Spleen (tissue), 11 donors: ENCODE results near the gene PKN1. TPM values are rescaled to one million over a fixed set of nuclear protein-coding genes. Genes with fewer than 3 reads are reported as not detected.

Experiments
- DNase-seq: peaks from one replicate; pipeline ENCODE4 v3.0.0-alpha.2; 2020
- H3K27ac ChIP-seq, 8 donors: fragments of 200-600 bp; sonication (generic) in 7 of 8; 1 replicate in 4 of 8; 2 replicates in 4 of 8; pipeline versions ENCODE4 v1.5.0 to v1.8.0; 2016 to 2021; ENCODE audit warnings: inconsistent platforms in 4 of 8, mild to moderate bottlenecking in 4 of 8, moderate library complexity in 1 of 8
- H3K27me3 ChIP-seq, 7 donors: fragments of 200-600 bp; sonication (generic) in 6 of 7; replicated peaks in 1 of 7; 1 replicate in 4 of 7; 2 replicates in 3 of 7; pipeline versions ENCODE4 v1.5.0 to v1.8.0; 2016 to 2021; ENCODE audit warnings: inconsistent platforms in 3 of 7, mild to moderate bottlenecking in 1 of 7
- H3K36me3 ChIP-seq, 6 donors: fragments of 200-600 bp; sonication (generic) in 5 of 6; 1 replicate in 4 of 6; 2 replicates in 2 of 6; pipeline versions ENCODE4 v1.5.0 to v1.8.0; 2016 to 2021; ENCODE audit warnings: inconsistent platforms in 2 of 6
- H3K4me1 ChIP-seq, 6 donors: fragments of 200-600 bp; sonication (generic) in 5 of 6; 1 replicate in 3 of 6; 2 replicates in 3 of 6; pipeline versions ENCODE4 v1.5.0 to v1.8.0; 2016 to 2021; ENCODE audit warnings: inconsistent platforms in 3 of 6
- H3K4me3 ChIP-seq, 8 donors: fragments of 200-600 bp; sonication (generic) in 7 of 8; 1 replicate in 4 of 8; 2 replicates in 4 of 8; pipeline versions ENCODE4 v1.5.0 to v1.8.0; 2016 to 2021; ENCODE audit warnings: inconsistent platforms in 4 of 8, mild to moderate bottlenecking in 4 of 8, moderate library complexity in 2 of 8
- H3K9me3 ChIP-seq, 8 donors: fragments of 200-600 bp; sonication (generic) in 7 of 8; 1 replicate in 4 of 8; 2 replicates in 4 of 8; pipeline versions ENCODE4 v1.5.0 to v1.8.0; 2016 to 2021; ENCODE audit warnings: inconsistent platforms in 4 of 8
- POLR2A ChIP-seq, 3 donors: fragments of 450-650 bp; IDR thresholded peaks; one replicate each; pipeline ENCODE4 v1.5.1; 2017; ENCODE audit warnings: antibody characterized with exemption in 3 of 3, mild to moderate bottlenecking in 1 of 3
- POLR2AphosphoS5 ChIP-seq, 3 donors: sonication (generic); formaldehyde crosslinking; IDR thresholded peaks; one replicate each; pipeline ENCODE4 v1.5.1; 2017; ENCODE audit warnings: antibody characterized with exemption in 3 of 3
- WGBS, 5 donors: extraction: QIAGEN DNeasy Blood & Tissue Kit in 3 of 5; methylation state at CpG; one replicate each; pipeline versions ENCODE4 v1.1.5 to v1.1.7; 2013 to 2018; 5-methylcytosine and 5-hydroxymethylcytosine counted together
- intact Hi-C: fragments of 100-400 bp; cut with DNase I; formaldehyde crosslinking; loops from one replicate; pipeline ENCODE4 v1.15.0; 2023; ENCODE audit warnings: low total_unique reads
- polyA plus RNA-seq, 3 donors: library from polyadenylated mRNA; stranded (reverse); fragments of 200-250 nt; gene quantifications; one replicate each; pipeline ENCODE4 v1.2.1, GENCODE V29; 2013
- total RNA-seq, 7 donors: library from RNA; depleted of rRNA in 3 of 7; stranded (reverse); fragments of >200 nt in 3 of 7; fragmentation: NEBNext Ultra II Directional in 4 of 7; extraction: Animal tissue kit (Norgen Biotek cat#: 25700) in 4 of 7; gene quantifications; one replicate each; pipeline versions ENCODE4 v1.1.0 to v1.2.1, GENCODE V29; 2016 to 2021
- TF ChIP-seq, protein P1 (sequence below), 11 experiments: fragments of 200-600 bp in 7 of 11; fragments of 450-650 bp in 4 of 11; sonication (generic) in 4 of 11; IDR thresholded peaks in 8 of 11; conservative IDR thresholded peaks in 3 of 11; 1 replicate in 7 of 11; 2 replicates in 4 of 11; pipeline versions ENCODE4 v1.4.0 to v1.8.0; 2016 to 2021; ENCODE audit warnings: antibody characterized with exemption in 11 of 11, inconsistent platforms in 4 of 11, mild to moderate bottlenecking in 1 of 11
- donor health status: healthy with polysubstance abuse.
- donor health status: DM: no; HTN: no; CAD: no; lungs with moderate emphysema.
- donor health status: DM: no; HTN: no; CAD: no.
- donor health status: Bipolar disorder and iron deficiency.
- donor health status: healthy.
- donor health status: DM: no; HTN: no; CAD: no.
- donor health status: DM: yes; HTN: yes; CAD: no.

Gene PKN1
- total and polyA plus RNA-seq, 10 donors, result 93.3 to 213 (median 166) TPM

- TF ChIP-seq POLR2AphosphoS5 (IDR thresholded peaks at IDR 0.05) (no peak), POLR2A (IDR thresholded peaks at IDR 0.05) (no peak)
- TF ChIP-seq, protein P1, sequence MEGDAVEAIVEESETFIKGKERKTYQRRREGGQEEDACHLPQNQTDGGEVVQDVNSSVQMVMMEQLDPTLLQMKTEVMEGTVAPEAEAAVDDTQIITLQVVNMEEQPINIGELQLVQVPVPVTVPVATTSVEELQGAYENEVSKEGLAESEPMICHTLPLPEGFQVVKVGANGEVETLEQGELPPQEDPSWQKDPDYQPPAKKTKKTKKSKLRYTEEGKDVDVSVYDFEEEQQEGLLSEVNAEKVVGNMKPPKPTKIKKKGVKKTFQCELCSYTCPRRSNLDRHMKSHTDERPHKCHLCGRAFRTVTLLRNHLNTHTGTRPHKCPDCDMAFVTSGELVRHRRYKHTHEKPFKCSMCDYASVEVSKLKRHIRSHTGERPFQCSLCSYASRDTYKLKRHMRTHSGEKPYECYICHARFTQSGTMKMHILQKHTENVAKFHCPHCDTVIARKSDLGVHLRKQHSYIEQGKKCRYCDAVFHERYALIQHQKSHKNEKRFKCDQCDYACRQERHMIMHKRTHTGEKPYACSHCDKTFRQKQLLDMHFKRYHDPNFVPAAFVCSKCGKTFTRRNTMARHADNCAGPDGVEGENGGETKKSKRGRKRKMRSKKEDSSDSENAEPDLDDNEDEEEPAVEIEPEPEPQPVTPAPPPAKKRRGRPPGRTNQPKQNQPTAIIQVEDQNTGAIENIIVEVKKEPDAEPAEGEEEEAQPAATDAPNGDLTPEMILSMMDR (IDR thresholded peaks at IDR 0.05 in 8 of 11, conservative IDR thresholded peaks at IDR 0.05 in 3 of 11), result no peak
- no peak overlapping the region for H3K27ac ChIP-seq
- WGBS, 5 donors, result 80 to 91% (median 86%) methylated on average over 7 of the region's 7 CpGs
These were observed 7.4 kb upstream of the PKN1 start for GRCh38 chr19:14425696-14426138.

GRCh38 chr19:14427461-14427860 is 5.6 kb upstream of the PKN1 start:
- intact Hi-C loops, result no loop called here

More at GRCh38 chr19:14425696-14426138, 7.4 kb upstream of the PKN1 start:
- Histone ChIP-seq H3K27me3 (no peaks in the 10 kb centered on the region), H3K4me3 (no peak overlapping the region), H3K36me3 (no peaks in the 10 kb centered on the region), H3K9me3 (no peaks in the 10 kb centered on the region), H3K4me1 (peaks cover 0 to 13% (median 0%) of the 10 kb centered on the region in 6 donors)
- intact Hi-C loops, result no loop called here
- DNase-seq, result no peak

GRCh38 chr19:14428882-14429416 is 4.2 kb upstream of the PKN1 start:
- no peaks in the 10 kb centered on the region for H3K9me3 ChIP-seq
- H3K27me3 ChIP-seq, result no peaks in the 10 kb centered on the region
- H3K4me1 ChIP-seq, result peaks cover 0 to 22% (median 19%) of the 10 kb centered on the region in 6 donors
- H3K27ac ChIP-seq, result no peak overlapping the region
- no peak for TF ChIP-seq POLR2AphosphoS5 (IDR thresholded peaks at IDR 0.05)
- TF ChIP-seq, protein P1 (IDR thresholded peaks at IDR 0.05 in 8 of 11, conservative IDR thresholded peaks at IDR 0.05 in 3 of 11), result no peak
- no peak for TF ChIP-seq POLR2A (IDR thresholded peaks at IDR 0.05)
- no peaks in the 10 kb centered on the region for H3K36me3 ChIP-seq
- no peak for DNase-seq
- no peak overlapping the region for H3K4me3 ChIP-seq
- intact Hi-C loops, result no loop called here
- WGBS, 5 donors, result 86 to 95% (median 93%) methylated on average over 4 of the region's 4 CpGs

More at GRCh38 chr19:14427461-14427860, 5.6 kb upstream of the PKN1 start:
- DNase-seq, result no peak
- Histone ChIP-seq H3K27ac (no peak overlapping the region), H3K4me1 (peaks cover 0 to 20% (median 11%) of the 10 kb centered on the region in 6 donors), H3K9me3 (no peaks in the 10 kb centered on the region), H3K36me3 (no peaks in the 10 kb centered on the region), H3K27me3 (no peaks in the 10 kb centered on the region), H3K4me3 (no peak overlapping the region)
- TF ChIP-seq POLR2AphosphoS5 (IDR thresholded peaks at IDR 0.05), result no peak
- no peak for TF ChIP-seq POLR2A (IDR thresholded peaks at IDR 0.05)
- TF ChIP-seq, protein P1 (IDR thresholded peaks at IDR 0.05 in 8 of 11, conservative IDR thresholded peaks at IDR 0.05 in 3 of 11), result no peak
- 75 to 85% (median 78%) methylated on average over 2 of the region's 2 CpGs for WGBS, 5 donors

GRCh38 chr19:14430712-14431111 is 2.4 kb upstream of the PKN1 start:
- H3K4me1 ChIP-seq, result peaks cover 14 to 40% (median 36%) of the 10 kb centered on the region in 6 donors

More at GRCh38 chr19:14430712-14431111, 2.4 kb upstream of the PKN1 start:
- Histone ChIP-seq H3K4me3 (no peak overlapping the region), H3K27me3 (no peaks in the 10 kb centered on the region), H3K36me3 (peaks cover 0 to 3% (median 0%) of the 10 kb centered on the region in 6 donors), H3K9me3 (no peaks in the 10 kb centered on the region), H3K27ac (no peak overlapping the region)
- WGBS, 5 donors, result 65 to 78% (median 71%) methylated on average over 3 of the region's 3 CpGs
- intact Hi-C loops, result no loop called here
- DNase-seq, result no peak
- TF ChIP-seq, protein P1 (IDR thresholded peaks at IDR 0.05 in 8 of 11, conservative IDR thresholded peaks at IDR 0.05 in 3 of 11), result no peak
- TF ChIP-seq POLR2AphosphoS5 (IDR thresholded peaks at IDR 0.05) (no peak), POLR2A (IDR thresholded peaks at IDR 0.05) (no peak)
